B cell (primary cell): ENCODE results near the gene TUBE1. TPM values are rescaled to one million over a fixed set of nuclear protein-coding genes. Genes with fewer than 3 reads are reported as not detected.

Experiments used
- ATAC-seq: fragments of 200-7000 bp; cut with Tn5 transposase; one replicate; pipeline ENCODE4 v1.10.0; 2021; ENCODE audit warnings: low read depth, mild to moderate bottlenecking, moderate number of reproducible peaks, moderate library complexity
- CTCF ChIA-PET: fragments of 350-600 bp; sonication (Branson Sonifier 250); formaldehyde crosslinking; loops from one replicate; lab custom pipeline; 2021; ENCODE audit warnings: antibody characterized with exemption, inconsistent platforms; lab: Charles Lee
- POLR2A ChIA-PET: fragments of 350-600 bp; sonication (Branson Sonifier 250); formaldehyde crosslinking; loops from one replicate; lab custom pipeline; 2021; ENCODE audit warnings: antibody characterized with exemption; lab: Charles Lee
- DNase-seq: peaks from one replicate; pipeline ENCODE4 v3.0.0; 2013
- H2AFZ ChIP-seq: 2 replicates; pipeline ENCODE4 v1.6.1; 2012; ENCODE audit warnings: mild to moderate bottlenecking, low read depth, low read length; ENCODE audit not compliant: insufficient read depth, poor library complexity, severe bottlenecking
- H3K27ac ChIP-seq, 2 donors: 1 replicate in 1 of 2; 2 replicates in 1 of 2; pipeline ENCODE4 v1.5.1; 2012 to 2013; ENCODE audit warnings: low read length in 2 of 2, mild to moderate bottlenecking in 2 of 2, moderate library complexity in 1 of 2
- H3K27me3 ChIP-seq, 4 experiments: fragments of 200-600 bp in 1 of 4; sonication (generic) in 1 of 4; replicated peaks in 1 of 4; 1 replicate in 2 of 4; 2 replicates in 2 of 4; pipeline versions ENCODE4 v1.6.1 to v1.7.0; 2013 to 2016; ENCODE audit warnings: low read length in 3 of 4, mild to moderate bottlenecking in 2 of 4, mixed read lengths in 1 of 4, moderate library complexity in 1 of 4; ENCODE audit not compliant: insufficient read depth in 4 of 4, control insufficient read depth in 3 of 4; ENCODE audit errors: control extremely low read depth in 1 of 4
- H3K36me3 ChIP-seq, 2 experiments: replicated peaks in 1 of 2; 1 replicate in 1 of 2; 2 replicates in 1 of 2; pipeline versions ENCODE4 v1.6.1 to v1.7.1; 2013; ENCODE audit warnings: low read length in 1 of 2; ENCODE audit not compliant: insufficient read depth in 2 of 2, control insufficient read depth in 1 of 2; ENCODE audit errors: control extremely low read depth in 1 of 2, extremely low read depth in 1 of 2
- H3K4me1 ChIP-seq, 2 donors: fragments of 200-600 bp in 1 of 2; sonication (generic) in 1 of 2; 1 replicate in 1 of 2; 2 replicates in 1 of 2; pipeline versions ENCODE4 v1.5.1 to v1.6.1; 2013 to 2017; ENCODE audit warnings: low read length in 2 of 2; ENCODE audit not compliant: control insufficient read depth in 2 of 2, insufficient read depth in 2 of 2
- H3K4me2 ChIP-seq: replicated peaks from 2 replicates; pipeline ENCODE3; 2012; ENCODE audit warnings: mild to moderate bottlenecking, low read depth, low read length; ENCODE audit not compliant: poor library complexity, severe bottlenecking
- H3K4me3 ChIP-seq, 5 experiments: fragments of 200-600 bp in 1 of 5; sonication (generic) in 1 of 5; 1 replicate in 3 of 5; 2 replicates in 2 of 5; pipeline versions ENCODE4 v1.5.1 to v1.7.0; 2011 to 2016; ENCODE audit warnings: low read length in 4 of 5, mild to moderate bottlenecking in 4 of 5, low read depth in 2 of 5, control low read depth in 1 of 5, moderate library complexity in 1 of 5; ENCODE audit not compliant: insufficient read depth in 1 of 5; ENCODE audit errors: control extremely low read depth in 1 of 5, extremely low read depth in 1 of 5
- H3K79me2 ChIP-seq: fragments of 200-600 bp; sonication (generic); one replicate; pipeline ENCODE4 v1.6.0; 2016; ENCODE audit warnings: low read length; ENCODE audit not compliant: control insufficient read depth, insufficient read depth
- H3K9ac ChIP-seq: fragments of 200-600 bp; sonication (generic); 2 replicates; pipeline ENCODE4 v1.6.1; 2017; ENCODE audit warnings: mild to moderate bottlenecking, low read length, moderate library complexity
- H3K9me3 ChIP-seq, 3 donors: one replicate each; pipeline versions ENCODE4 v1.6.1 to v1.7.1; 2013; ENCODE audit warnings: low read length in 2 of 3; ENCODE audit not compliant: control insufficient read depth in 2 of 3, insufficient read depth in 1 of 3; ENCODE audit errors: control extremely low read depth in 1 of 3
- H4K20me1 ChIP-seq: 2 replicates; pipeline ENCODE4 v1.6.0; 2012; ENCODE audit warnings: mild to moderate bottlenecking, low read length; ENCODE audit not compliant: insufficient read depth, control insufficient read depth, poor library complexity, severe bottlenecking
- H3K27ac Mint-ChIP-seq: one replicate; pipeline ENCODE4 v1.8.0; 2021; ENCODE audit warnings: mixed read lengths
- H3K27me3 Mint-ChIP-seq: one replicate; pipeline ENCODE4 v1.8.0; 2021; ENCODE audit warnings: mixed read lengths
- H3K4me1 Mint-ChIP-seq: one replicate; pipeline ENCODE4 v1.8.0; 2021; ENCODE audit warnings: mixed read lengths
- H3K4me3 Mint-ChIP-seq: one replicate; pipeline ENCODE4 v1.8.0; 2021; ENCODE audit warnings: mixed read lengths
- H3K9me3 Mint-ChIP-seq: one replicate; pipeline ENCODE4 v1.8.0; 2022; ENCODE audit warnings: mixed read lengths; ENCODE audit not compliant: insufficient read depth
- EZH2 ChIP-seq: IDR thresholded peaks from 2 replicates; pipeline ENCODE4 v1.6.1; 2012; ENCODE audit warnings: borderline replicate concordance, low read depth, mild to moderate bottlenecking, moderate library complexity, low read length; ENCODE audit not compliant: insufficient read depth, poor library complexity, severe bottlenecking
- WGBS: methylation state at CpG from one replicate; pipeline ENCODE4 v1.1.5; 2013; ENCODE audit warnings: missing lambda C conversion rate; ENCODE audit not compliant: insufficient coverage; 5-methylcytosine and 5-hydroxymethylcytosine counted together
- intact Hi-C: fragments of 100-400 bp; cut with micrococcal nuclease; formaldehyde crosslinking; loops from one replicate; pipeline ENCODE4 v1.10.0; 2022
- polyA plus RNA-seq: library from polyadenylated mRNA; depleted of rRNA; stranded (reverse); fragments of >200 nt; gene quantifications from 2 replicates; pipeline ENCODE4 v1.2.3, GENCODE V29; 2012
- total RNA-seq, 2 donors: library from RNA; stranded (reverse); fragments of 120-200 nt in 1 of 2; gene quantifications; 1 replicate in 1 of 2; 2 replicates in 1 of 2; pipeline versions ENCODE4 v1.2.3 to v1.2.4, GENCODE V29; 2013 to 2022
- TF ChIP-seq, protein P1 (sequence below): fragments of 200-600 bp; IDR thresholded peaks from one replicate; pipeline ENCODE4 v1.8.0; 2022; ENCODE audit warnings: antibody characterized with exemption, mild to moderate bottlenecking

The TUBE1 gene
- total and polyA plus RNA-seq, 2 donors (not counting 1 experiment from before 2014, with no cell fraction given): 14.3 to 24.5 TPM

- Histone ChIP-seq H3K79me2 (no peaks in the 10 kb centered on the region), H3K36me3 (no peaks in the 10 kb centered on the region), H3K9ac (no peak overlapping the region), H2AFZ (no peak overlapping the region), H4K20me1 (no peaks in the 10 kb centered on the region), H3K9me3 (no peaks in the 10 kb centered on the region), H3K4me2 (no peak overlapping the region), H3K4me1 (peaks cover 0 to 3% of the 10 kb centered on the region in 2 donors), H3K4me3 (no peak overlapping the region), H3K27ac (no peak overlapping the region), H3K27me3 (no peaks in the 10 kb centered on the region)
- H3K4me3 Mint-ChIP-seq: no peak overlapping the region
- TF ChIP-seq EZH2: no peak
- TF ChIP-seq, protein P1, sequence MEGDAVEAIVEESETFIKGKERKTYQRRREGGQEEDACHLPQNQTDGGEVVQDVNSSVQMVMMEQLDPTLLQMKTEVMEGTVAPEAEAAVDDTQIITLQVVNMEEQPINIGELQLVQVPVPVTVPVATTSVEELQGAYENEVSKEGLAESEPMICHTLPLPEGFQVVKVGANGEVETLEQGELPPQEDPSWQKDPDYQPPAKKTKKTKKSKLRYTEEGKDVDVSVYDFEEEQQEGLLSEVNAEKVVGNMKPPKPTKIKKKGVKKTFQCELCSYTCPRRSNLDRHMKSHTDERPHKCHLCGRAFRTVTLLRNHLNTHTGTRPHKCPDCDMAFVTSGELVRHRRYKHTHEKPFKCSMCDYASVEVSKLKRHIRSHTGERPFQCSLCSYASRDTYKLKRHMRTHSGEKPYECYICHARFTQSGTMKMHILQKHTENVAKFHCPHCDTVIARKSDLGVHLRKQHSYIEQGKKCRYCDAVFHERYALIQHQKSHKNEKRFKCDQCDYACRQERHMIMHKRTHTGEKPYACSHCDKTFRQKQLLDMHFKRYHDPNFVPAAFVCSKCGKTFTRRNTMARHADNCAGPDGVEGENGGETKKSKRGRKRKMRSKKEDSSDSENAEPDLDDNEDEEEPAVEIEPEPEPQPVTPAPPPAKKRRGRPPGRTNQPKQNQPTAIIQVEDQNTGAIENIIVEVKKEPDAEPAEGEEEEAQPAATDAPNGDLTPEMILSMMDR: no peak
- intact Hi-C loops: no loop called here
- ChIA-PET CTCF (interaction anchor here (0.7 to 1.0 kb wide), 2 partner anchors 10 to 11 kb away, joined by 3 read pairs; no protein-coding TSS in a partner anchor), POLR2A (no interaction called here)
- DNase-seq (no peak), ATAC-seq (no peak)
- H3K9me3 Mint-ChIP-seq: no peaks in the 10 kb centered on the region
- H3K27me3 Mint-ChIP-seq: peaks cover 5% of the 10 kb centered on the region
- WGBS: no CpG with 5 or more reads among the region's 2 CpGs
- no peak overlapping the region for H3K27ac Mint-ChIP-seq
- H3K4me1 Mint-ChIP-seq: peaks cover 4% of the 10 kb centered on the region
These were observed 47.9 kb downstream of the TUBE1 start for GRCh38 chr6:112039431-112039770.

- no peak overlapping the region for H3K4me3 Mint-ChIP-seq
- H3K27ac Mint-ChIP-seq: no peak overlapping the region
- no peaks in the 10 kb centered on the region for H4K20me1 ChIP-seq
- H3K9me3 Mint-ChIP-seq: no peaks in the 10 kb centered on the region
- POLR2A ChIA-PET: no interaction called here
- H2AFZ ChIP-seq: no peak overlapping the region
- no peak for ATAC-seq
- H3K27me3 Mint-ChIP-seq: peaks cover 9% of the 10 kb centered on the region
- no peaks in the 10 kb centered on the region for H3K27me3 ChIP-seq
- H3K4me2 ChIP-seq: no peak overlapping the region
- no peaks in the 10 kb centered on the region for H3K36me3 ChIP-seq
- CTCF ChIA-PET: interaction anchor here (0.7 kb wide), 1 partner anchor 10 kb away, joined by 3 read pairs; no protein-coding TSS in a partner anchor
- DNase-seq: no peak
- no peaks in the 10 kb centered on the region for H3K9me3 ChIP-seq
- intact Hi-C loops: no loop called here
- no peaks in the 10 kb centered on the region for H3K79me2 ChIP-seq
- peaks cover 0 to 3% of the 10 kb centered on the region in 2 donors for H3K4me1 ChIP-seq
- H3K4me1 Mint-ChIP-seq: peaks cover 4% of the 10 kb centered on the region
- no peak overlapping the region for H3K27ac ChIP-seq
- TF ChIP-seq EZH2: no peak
- TF ChIP-seq, protein P1: no peak
- WGBS: 96% methylated on average over 8 of the region's 15 CpGs
- no peak overlapping the region for H3K4me3 ChIP-seq
- no peak overlapping the region for H3K9ac ChIP-seq
These were observed 48.4 kb downstream of the TUBE1 start for GRCh38 chr6:112038756-112039430.
